Kidney capillary endothelial cell (primary cell): ENCODE results near the gene CLIP3.
A peak's percentile ranks its signal among the peaks of the same experiment; 100 is the strongest.
"Not testable (repeated sequence)": the region's sequence is repeated elsewhere in the genome, so short reads cannot be mapped to it uniquely, and the experiment has no call there.

ENCODE experiments used
- DNase-seq: peaks from one replicate; pipeline ENCODE4 v3.0.0-alpha.2; 2018; ENCODE audit warnings: low spot score

Gene CLIP3

DNA sequence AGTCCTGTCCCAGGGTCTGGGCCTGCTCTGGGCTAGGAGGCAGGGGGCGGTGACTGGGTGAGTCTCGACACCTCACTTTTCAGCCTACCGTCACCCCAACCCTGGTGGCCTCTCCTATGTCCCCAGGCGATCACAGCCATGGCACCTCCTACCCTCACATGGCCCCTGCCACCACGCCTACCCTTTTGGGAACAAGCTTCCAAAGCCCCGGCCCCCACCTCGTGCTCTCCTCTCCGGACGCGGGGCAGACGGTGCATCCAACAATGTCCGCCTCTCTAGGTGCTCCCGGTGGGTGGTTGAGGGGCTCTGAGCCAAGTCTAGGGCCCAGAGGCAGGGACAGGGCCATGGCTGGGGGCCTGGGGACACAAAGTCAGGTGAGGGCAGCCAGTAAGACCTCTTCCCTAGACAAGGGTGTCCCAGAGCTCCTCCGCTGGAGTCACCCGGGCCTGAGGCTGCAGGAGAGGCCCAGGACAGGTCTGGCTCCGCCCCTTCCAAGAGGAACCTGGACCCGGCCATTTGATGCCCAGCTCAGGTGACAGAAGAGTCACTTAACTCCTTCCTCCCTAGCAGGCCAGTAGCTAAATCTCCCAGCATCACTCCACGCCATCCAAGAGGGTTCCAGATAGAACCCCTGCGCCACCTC lies 24.2 kb downstream of the CLIP3 start, which contains the start of gene SYNE4:
TSS of gene SYNE4 (minus strand) at position 478 of the 643 bp plus-strand sequence. CDS start at position 346, 132 bp downstream.
- DNase-seq: no peak

DNA sequence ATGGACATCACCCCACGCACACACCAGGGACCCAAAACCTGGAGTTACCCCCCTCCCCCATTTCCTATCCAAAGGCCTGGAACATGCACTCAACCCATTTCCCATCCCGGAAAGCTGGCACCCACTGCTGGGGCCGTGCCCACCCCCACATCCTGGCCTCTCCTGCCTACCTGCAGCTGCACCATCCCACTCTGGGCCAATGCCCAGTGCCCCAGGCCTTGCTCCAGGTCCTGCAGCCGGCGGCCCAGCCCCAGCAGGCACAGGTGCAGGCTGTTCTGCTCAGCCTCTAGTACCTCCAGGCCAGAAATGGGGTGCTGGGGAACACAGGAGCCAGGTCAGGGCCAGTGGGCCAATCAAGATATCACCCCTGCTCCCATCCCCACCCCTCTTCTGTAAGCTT lies 25.7 kb downstream of the CLIP3 start:
- DNase-seq: no peak

DNA sequence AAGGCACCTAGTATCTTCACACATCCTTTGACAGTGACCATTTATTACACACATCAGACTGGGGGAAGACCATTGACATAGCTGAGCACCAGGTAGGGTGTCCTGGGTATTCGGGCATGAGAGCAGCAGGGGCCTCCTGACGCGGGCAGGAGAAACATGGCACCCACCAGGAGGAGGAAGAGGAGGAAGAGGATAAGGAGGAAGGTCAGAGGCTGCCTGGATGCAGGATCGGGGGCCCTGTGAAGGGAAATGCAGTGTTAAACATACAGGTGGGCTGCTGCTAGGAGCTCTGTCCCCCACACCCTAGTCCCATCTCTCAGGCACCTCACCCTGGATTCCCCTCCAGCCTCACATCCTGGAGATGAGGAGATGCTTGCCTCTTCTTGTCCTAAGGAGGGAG lies 29.4 kb downstream of the CLIP3 start:
- DNase-seq: no peak

DNA sequence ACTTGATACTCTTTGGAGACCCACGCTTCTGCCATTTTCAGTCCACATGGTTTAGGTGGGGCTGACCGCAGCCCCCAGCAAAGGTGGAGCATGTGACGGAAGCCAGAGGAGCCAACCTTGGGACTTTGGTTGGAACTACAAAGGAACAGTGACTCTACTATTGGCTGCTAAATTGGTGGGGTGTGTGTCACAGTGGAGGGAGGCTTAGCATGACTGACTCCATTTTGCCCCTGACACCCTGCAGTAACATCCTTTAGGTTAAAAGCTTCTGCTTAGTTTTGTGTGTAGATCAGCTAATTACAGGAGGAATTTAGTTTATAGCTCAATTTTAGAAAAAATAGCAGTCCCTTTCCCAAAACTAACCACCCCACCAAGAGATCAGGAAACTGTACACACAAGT lies 31.1 kb downstream of the CLIP3 start:
- DNase-seq: no peak

DNA sequence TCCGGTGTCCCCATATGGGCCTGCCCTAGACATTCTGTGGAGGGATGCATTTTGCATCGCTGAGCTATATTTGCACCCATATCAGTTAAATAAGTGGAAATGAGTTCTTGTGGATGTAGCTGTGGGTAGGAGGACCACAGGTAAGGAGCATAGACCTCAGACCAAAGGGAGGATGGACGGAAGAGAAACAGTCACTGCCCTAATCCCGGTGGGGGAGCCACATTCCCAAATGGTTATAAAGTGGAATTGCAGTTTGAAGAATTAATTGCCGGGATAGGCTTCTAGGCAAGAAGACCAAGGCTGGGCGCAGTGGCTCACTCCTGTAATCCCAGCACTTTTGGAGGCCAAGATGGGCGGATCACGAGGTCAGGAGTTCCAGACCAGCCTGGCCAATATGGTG lies 35.9 kb downstream of the CLIP3 start:
- no peak for DNase-seq

DNA sequence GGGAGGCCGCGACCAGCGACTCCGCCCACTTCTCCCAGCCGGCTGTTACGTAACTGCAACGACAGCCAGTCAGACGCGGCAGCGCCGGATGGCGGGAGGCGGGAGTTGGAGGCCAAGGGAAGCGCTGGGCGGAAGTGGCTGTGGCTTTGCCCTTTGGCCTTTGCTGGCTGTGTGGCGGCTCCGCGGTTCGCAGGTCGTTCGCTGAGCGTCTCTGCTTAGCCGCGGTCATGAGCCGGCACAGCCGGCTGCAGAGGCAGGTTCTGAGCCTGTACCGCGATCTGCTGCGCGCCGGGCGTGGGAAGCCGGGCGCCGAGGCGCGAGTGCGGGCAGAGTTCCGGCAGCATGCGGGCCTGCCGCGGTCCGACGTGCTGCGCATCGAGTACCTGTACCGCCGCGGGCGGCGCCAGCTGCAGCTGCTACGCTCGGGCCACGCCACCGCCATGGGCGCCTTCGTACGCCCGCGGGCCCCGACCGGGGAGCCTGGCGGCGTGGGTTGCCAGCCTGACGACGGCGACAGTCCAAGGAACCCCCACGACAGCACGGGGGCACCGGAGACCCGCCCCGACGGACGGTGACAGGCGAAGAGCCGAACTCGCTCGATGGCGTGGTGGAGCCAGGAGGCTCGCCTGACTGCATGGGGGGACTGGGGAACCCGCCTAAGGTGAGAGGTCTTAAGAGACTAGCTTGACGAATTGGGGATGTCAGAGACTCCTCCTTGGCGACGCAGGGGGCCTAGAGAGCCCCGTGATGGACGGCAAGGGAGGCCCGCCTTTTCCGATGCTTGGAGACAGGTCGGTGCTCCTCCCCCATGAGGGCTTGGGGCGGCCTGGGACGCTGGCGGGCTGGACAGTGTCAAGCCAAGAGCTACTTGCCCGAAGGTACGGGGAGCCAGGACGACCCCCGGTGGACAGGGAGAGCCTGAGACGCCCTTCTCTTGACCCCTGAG lies 37.4 kb downstream of the CLIP3 start, which contains the start of gene SDHAF1:
TSS of gene SDHAF1 (plus strand) at position 141 of the 946 bp plus-strand sequence. CDS start at position 228, 87 bp downstream.
- DNase-seq: peak; percentile 91

DNA sequence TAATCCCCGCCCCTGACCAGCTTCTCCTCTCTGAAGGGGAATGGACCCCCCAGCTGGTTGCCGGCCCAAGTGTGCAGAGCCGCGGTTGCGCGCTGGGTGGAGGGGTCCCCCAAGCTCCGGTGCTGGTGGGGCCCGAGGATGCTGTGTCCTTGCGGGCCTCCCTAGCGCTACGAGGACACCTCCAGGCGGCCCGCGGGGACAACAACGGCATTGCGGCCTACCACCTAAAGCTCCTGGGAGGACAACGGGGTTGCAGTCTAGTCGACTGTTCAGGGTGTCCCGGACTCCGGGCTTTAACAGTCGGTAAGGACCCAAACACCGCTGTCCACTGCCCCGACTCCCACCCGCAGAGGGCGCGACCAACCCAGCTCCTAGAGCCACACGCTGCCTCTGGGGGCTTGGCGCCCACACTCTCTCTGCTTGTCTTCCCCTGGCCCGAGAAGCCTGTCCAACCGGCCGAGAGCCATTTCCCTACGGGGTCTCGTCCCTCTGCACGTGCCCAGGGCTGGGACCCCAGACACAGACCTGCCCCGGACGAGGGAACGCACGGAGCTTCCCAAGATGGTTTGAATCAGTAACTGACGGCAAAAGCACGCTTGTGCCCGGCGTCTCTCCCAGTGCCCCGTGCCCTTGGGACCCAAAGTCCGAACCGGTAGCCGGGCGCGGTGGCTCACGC lies 38.6 kb downstream of the CLIP3 start:
- no peak for DNase-seq

DNA sequence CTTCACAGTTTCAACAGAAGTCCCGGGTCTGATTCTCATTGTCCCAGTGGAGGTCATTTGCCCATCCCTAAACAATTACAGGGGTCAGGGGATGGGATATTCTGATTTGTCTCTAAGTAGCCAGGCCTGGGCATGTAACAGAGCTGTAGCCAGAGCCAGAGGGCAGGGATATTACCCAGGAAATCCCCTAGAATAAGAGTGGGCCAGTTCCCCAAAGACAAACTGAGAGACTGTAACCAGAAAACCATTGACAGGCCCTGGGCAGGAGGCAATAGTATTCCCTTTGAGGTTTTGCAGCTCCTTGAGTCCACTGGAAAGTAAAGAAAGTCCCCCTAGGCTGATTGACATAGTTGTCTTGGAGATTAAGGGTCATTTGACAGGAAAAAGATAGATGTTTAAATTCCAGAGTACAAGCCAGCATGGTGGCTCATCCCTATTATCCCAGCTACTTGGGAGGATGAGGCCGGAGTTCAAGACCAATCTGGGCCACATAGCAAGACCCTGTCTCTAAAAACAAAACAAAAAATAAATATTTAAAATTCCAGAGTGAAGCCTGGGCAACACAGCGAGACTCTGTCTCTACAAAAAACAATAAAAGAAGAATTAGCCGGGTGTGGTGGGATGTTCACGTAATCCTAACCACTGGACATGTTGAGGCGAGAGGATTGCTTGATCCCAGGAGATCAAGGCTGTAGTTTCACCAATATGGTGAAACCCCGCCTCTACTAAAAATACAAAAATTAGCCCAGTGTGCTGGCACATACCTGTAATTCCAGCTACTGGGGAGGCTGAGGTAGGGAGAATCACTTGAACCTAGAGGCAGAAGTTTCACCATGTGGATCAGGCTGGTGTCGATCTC lies 39.5 kb downstream of the CLIP3 start:
- DNase-seq: no peak

DNA sequence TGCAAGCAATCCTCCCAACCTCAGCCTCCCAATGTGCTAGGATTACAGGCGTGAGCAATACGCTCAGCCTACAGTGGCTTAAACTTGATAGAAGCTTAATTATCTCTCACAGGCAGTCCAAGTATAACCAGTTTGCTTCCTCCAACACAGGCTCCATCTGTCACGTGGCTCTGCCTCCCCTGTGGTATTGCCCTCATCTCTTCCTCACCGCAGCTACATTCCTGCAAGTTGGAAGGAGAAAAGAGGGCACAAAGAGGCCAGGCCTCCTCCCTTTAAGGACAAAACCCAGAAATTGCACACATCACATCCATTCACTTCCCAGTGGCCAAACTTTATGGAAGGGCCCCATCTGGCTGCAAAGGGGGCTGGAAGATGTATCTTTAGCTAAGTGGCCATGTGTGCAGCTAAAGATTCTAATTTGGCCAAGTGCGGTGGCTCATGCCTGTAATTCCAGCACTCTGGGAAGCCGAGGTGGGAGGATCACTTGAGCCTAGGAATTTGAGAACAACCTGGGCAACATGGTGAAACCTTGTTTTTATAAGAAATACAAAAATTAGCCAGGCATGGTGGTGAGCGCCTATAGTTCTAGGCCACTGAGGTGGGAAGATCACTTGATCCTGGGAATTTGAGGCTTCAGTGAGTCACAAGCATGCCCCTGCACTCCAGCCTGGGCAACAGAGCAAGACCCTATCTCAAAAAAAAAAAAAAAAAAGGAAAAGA lies 40.8 kb downstream of the CLIP3 start:
- DNase-seq: no peak

DNA sequence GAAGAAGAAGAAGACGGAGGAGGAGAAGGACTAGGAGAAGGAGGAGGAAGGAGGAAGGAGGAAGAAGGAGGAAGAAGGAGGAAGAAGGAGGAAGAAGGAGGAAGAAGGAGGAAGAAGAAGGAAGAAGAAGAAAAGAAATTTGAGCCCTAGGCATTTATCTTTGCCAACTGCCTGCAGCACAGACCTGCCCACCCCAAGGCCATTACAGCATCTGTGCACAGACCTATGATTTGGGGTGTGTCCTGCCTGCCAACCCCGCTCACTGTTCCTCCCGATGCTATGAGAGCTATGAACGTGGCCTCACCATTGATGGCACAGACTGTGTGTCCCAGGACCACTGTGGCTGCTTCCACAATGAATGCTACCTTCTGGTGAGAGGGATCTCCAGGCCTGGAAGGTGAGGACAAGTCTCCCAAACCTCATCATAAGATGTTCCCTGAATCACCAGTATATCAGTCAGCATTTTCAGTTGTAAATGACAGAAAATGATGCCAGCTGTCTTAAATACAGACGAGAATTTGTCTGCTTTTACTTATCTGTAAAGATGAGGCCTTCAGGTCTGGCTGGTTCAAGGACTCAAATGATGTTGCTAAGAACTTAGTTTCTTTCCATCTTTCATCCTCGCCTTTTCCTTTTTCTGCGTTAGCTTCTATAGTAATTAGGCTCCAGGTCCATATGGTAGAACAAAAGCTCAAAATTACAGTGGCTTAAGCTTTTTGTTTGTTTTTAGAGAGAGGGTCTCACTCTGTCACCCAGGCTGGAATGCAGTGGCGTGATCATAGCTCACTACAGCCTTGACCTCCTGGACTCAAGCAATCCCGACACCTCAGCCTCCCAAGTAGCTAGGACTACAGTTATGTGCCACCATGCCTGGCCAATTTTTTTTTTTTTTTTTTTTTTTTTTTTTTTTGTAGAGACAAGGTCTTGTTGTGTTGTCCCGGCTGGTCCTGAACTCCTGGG lies 41.6 kb downstream of the CLIP3 start:
- no peak for DNase-seq

DNA sequence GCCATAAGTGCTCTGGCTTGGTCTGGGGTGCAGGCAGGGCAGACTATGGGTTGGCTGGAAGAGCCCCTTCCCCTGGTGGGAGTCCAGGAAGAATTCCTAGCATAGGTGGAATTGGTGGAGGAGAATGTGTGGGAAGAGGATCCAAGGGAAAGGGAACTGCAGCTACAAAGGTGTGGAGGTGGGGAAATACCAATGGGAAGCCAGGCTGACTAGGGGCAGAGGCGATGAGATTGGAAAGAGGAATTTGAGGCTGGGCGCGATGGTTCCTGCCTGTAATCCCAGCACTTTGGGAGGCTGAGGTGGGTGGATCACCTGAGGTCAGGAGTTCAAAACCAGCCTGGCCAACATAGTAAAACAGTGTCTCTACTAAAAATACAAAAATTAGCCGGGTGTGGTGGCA lies 42.5 kb downstream of the CLIP3 start:
- DNase-seq: no peak

DNA sequence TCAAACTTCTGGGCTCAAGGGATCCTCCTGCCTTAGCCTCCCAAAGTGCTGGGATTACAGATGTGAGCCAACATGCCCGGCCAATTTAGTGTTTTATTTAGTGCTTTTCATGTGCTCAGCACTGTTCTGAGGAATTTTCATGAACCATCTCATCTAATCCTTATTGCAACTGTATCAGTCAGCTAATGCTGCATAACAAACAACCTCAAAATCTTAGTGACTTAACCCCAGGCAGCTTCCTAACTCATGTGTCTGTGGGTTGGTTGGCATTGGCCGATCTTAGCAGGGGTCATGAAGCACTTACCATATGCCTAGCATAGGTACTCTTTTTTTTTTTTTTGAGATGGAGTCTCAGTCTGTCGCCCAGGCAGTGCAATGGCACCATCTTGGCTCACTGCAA lies 43.8 kb downstream of the CLIP3 start:
- no peak for DNase-seq

DNA sequence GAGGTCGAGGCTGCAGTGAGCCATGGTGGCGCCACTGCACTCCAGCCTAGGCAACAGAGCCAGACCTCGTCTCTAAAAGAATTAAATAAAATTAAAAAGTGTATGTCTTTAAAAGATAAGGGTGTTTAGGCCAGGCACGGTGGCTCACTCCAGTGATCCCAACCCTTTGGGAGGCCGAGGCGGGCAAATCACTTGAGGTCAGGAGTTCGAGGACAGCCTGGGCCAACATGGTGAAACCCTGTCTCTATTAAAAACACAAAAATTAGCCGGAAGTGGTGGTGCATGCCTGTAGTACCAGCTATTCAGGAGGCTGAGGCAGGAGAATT lies 45.1 kb downstream of the CLIP3 start:
- DNase-seq: no peak

DNA sequence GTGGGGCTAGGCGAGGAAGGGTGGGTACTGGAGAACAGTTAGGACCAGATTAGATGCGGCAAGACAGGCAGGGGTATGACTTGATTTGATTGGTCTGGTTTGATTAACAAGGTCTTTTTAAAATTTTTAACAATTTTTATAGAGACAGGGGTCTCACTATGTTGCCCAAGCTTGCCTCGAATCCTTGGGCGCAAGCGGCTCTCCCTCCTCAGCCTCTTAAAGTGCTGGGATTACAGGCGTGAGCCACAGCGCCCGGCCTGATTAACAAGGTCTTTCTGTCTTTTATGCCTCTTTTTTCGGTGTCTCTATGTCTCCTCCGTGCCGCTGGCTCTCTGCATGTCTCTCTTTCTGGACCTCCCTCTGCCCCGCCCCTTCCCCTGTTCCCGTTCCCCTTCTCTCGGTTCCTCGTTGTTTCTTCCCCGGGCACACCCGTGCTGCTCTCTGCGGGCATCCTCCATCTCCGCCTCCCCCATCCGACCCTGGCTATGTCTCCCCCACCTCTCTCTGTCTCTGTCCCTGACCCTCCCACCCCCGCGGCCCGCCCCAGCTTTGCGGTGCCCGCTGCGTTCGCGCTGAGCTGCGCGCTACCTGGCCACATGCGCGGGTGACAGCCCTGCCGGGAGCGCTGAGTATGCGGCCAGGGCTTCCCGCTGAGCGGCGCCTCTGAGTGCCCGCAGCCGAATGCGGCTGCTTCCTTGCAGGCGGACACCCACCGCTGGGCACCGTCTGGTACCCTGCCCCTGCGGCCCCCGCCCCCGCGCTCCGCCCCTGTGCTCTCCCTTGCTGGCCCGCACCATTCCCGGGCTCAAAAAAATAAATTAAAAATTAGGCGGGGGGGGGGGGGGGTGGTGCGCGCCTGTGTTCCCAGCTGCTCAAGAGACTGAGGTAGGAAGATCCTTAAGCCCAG lies 45.8 kb downstream of the CLIP3 start:
- no peak for DNase-seq

DNA sequence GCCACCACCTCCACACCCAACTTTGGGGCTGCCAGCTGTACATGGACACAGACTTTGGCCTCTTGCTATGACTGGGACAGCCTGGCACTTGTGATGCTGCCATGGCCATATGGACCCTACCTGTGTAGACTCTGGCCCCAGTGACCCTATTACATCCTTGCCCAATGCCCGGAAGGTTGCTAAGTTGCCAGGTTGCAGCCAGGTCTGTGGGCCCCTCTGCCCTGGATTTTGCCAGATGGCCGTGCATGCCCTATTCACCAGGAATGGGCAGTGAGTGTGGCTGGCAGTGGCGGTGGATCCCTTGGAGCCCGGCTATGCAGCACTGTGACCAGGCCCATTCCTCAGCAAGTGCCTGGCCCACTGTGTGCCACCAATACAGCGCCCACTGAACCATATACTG lies 46.6 kb downstream of the CLIP3 start:
- DNase-seq: no peak

DNA sequence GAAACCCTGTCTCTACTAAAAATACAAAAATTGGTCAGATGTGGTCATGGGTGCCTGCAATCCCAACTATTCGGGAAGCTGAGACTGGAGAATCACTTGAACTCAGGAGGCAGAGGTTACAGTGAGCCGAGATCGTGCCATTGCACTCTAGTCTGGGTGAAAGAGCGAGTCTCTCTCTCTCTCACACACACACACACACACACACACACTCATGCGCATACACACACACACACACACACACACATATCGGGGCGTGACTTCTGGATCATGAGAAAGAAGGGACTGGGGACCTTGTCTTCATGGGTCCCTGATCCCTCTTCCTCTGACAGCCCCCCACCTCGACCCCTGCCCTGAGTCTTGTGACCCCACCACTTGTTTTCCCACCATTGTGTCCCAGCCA lies 49.5 kb downstream of the CLIP3 start:
- no peak for DNase-seq

DNA sequence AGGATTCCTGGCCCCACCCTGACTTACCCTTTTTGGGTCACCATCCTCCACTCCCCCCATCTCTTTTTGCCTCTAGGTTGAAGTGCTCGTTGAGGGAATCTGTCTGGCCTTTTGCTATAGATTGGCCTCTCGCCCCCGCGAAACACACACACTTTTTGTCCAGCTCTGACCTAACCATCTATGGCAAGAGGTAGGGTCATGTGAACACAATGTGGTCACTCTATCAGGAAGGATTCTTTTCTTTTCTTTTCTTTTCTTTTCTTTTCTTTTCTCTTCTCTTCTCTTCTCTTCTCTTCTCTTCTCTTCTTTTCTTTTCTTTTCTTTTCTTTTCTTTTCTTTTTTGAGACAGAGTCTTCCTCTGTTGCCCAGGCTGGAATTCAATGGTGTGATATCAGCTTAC lies 51.7 kb downstream of the CLIP3 start:
- not testable (repeated sequence) for DNase-seq

DNA sequence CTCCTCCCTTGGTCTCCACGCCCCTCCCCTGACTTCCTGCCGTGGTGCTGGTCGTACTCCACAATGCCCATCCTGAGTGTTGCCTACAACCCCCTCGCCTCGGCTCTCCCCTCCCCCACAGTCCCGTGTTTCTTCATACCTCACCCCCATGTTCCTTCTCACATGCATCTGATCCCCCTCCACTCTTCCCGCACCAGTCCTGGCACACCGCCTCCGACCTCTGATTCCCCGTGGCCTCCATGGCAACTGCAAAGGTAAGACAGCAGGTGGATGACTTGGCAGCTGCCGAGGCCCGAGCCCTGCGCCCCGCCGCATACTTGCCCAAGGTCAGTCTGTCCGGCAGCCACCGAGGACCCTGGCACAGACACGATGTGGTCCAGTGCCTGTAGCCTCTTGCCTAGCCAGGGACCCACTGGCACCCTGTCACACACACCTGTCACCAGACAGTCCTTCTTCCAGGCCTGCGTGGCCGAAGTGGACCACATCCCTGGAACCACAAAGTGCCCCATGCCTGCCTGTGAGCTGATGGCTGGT lies 53.8 kb downstream of the CLIP3 start:
- DNase-seq: no peak

DNA sequence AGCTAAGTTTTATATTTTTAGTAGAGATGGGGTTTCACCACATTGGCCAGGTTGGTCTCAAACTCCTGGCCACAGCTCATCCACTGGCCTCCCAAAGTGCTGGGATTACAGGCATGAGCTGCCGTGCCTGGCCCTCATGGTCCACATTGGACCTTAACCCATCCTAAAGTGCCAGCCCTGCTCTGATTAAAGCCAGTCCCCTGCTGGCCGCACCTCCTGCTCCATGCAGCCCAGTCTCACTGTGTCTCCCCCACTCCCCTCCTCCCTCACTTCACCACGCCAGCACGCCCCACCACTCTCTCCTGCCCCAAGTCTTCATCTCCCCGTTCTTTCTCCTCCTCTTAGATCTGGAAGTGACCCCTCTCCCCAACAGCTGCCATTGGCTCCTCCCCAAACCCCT lies 54.4 kb downstream of the CLIP3 start:
- DNase-seq: no peak
